Skeletal muscle satellite cell (primary cell): Measurements from ENCODE around the gene ZNF554.
A peak's percentile ranks its signal among the peaks of the same experiment; 100 is the strongest.
"Not testable (repeated sequence)": the region's sequence is repeated elsewhere in the genome, so short reads cannot be mapped to it uniquely, and the experiment has no call there.

Experiments
- H3K27me3 ChIP-seq: 2 replicates; pipeline ENCODE4 v1.7.0; 2013; ENCODE audit warnings: low read length; ENCODE audit not compliant: control insufficient read depth, insufficient read depth
- H3K36me3 ChIP-seq: 2 replicates; pipeline ENCODE4 v1.7.0; 2013; ENCODE audit warnings: mild to moderate bottlenecking, control low read depth, low read length; ENCODE audit not compliant: insufficient read depth
- H3K4me1 ChIP-seq: 2 replicates; pipeline ENCODE4 v1.7.0; 2013; ENCODE audit warnings: low read length; ENCODE audit not compliant: control insufficient read depth, insufficient read depth
- H3K4me2 ChIP-seq: 2 replicates; pipeline ENCODE4 v1.7.0; 2013; ENCODE audit warnings: mild to moderate bottlenecking, low read length
- H3K4me3 ChIP-seq: 2 replicates; pipeline ENCODE4 v1.7.0; 2013; ENCODE audit warnings: low read length
- H3K9ac ChIP-seq: 2 replicates; pipeline ENCODE4 v1.7.0; 2013; ENCODE audit warnings: mild to moderate bottlenecking, low read depth, low read length, moderate library complexity
- H3K9me3 ChIP-seq: replicated peaks from 2 replicates; pipeline ENCODE4 v1.7.0; 2013; ENCODE audit warnings: mild to moderate bottlenecking, control low read depth, low read length

Gene ZNF554

GRCh38 chr19:2782329-2782935, 37.2 kb upstream of the ZNF554 start:
- Histone ChIP-seq H3K9ac (peak overlapping the region; percentile 97), H3K27me3 (no peaks in the 10 kb centered on the region), H3K9me3 (no peaks in the 10 kb centered on the region), H3K36me3 (peaks cover 3% of the 10 kb centered on the region), H3K4me1 (peaks cover 38% of the 10 kb centered on the region), H3K4me2 (peak overlapping the region; percentile 98), H3K4me3 (peak overlapping the region; percentile 91)

GRCh38 chr19:2782936-2783780, 36.5 kb upstream of the ZNF554 start, which contains the start of gene SGTA:
SGTA (minus strand) TSS chr19:2783273; CDS start chr19:2769068, 14,205 bp downstream.
- Histone ChIP-seq H3K9me3 (no peaks in the 10 kb centered on the region), H3K4me2 (peak within 1 kb of the TSS; percentile 98), H3K36me3 (peaks cover 3% of the 10 kb centered on the region), H3K9ac (peak within 1 kb of the TSS; percentile 97), H3K4me1 (peaks cover 38% of the 10 kb centered on the region), H3K4me3 (peak within 1 kb of the TSS; percentile 91), H3K27me3 (no peaks in the 10 kb centered on the region)

GRCh38 chr19:2783781-2784145, 35.9 kb upstream of the ZNF554 start:
- Histone ChIP-seq H3K4me2 (peak overlapping the region; percentile 77), H3K9me3 (no peaks in the 10 kb centered on the region), H3K27me3 (no peaks in the 10 kb centered on the region), H3K36me3 (peaks cover 2% of the 10 kb centered on the region), H3K9ac (peak overlapping the region; percentile 23), H3K4me1 (peaks cover 38% of the 10 kb centered on the region), H3K4me3 (peak overlapping the region; percentile 57)

GRCh38 chr19:2785244-2785997, 34.2 kb upstream of the ZNF554 start, which contains the start of gene THOP1:
THOP1 (plus strand) TSS chr19:2785503; CDS start chr19:2785663, 160 bp downstream.
- peak within 1 kb of the TSS; percentile 95 for H3K4me3 ChIP-seq
- no peaks in the 10 kb centered on the region for H3K9me3 ChIP-seq
- peak within 1 kb of the TSS; percentile 84 for H3K4me2 ChIP-seq
- peaks cover 31% of the 10 kb centered on the region for H3K4me1 ChIP-seq
- no peaks in the 10 kb centered on the region for H3K27me3 ChIP-seq
- H3K36me3 ChIP-seq = peaks cover 9% of the 10 kb centered on the region
- peak within 1 kb of the TSS; percentile 92 for H3K9ac ChIP-seq

- Histone ChIP-seq H3K4me3 (no peak overlapping the region), H3K27me3 (no peaks in the 10 kb centered on the region), H3K9ac (no peak overlapping the region), H3K36me3 (peaks cover 20% of the 10 kb centered on the region), H3K4me1 (peaks cover 22% of the 10 kb centered on the region), H3K9me3 (no peaks in the 10 kb centered on the region), H3K4me2 (no peak overlapping the region)
Measured at GRCh38 chr19:2787115-2787514, 32.6 kb upstream of the ZNF554 start.

GRCh38 chr19:2788237-2788636, 31.4 kb upstream of the ZNF554 start:
- H3K4me1 ChIP-seq = peaks cover 19% of the 10 kb centered on the region
- H3K36me3 ChIP-seq = peaks cover 20% of the 10 kb centered on the region
- H3K9ac ChIP-seq = no peak overlapping the region
- H3K27me3 ChIP-seq = no peaks in the 10 kb centered on the region
- H3K9me3 ChIP-seq = no peaks in the 10 kb centered on the region
- no peak overlapping the region for H3K4me3 ChIP-seq
- no peak overlapping the region for H3K4me2 ChIP-seq

- Histone ChIP-seq H3K4me2 (no peak overlapping the region), H3K36me3 (peaks cover 27% of the 10 kb centered on the region), H3K9me3 (no peaks in the 10 kb centered on the region), H3K4me1 (peaks cover 7% of the 10 kb centered on the region), H3K27me3 (no peaks in the 10 kb centered on the region), H3K9ac (no peak overlapping the region), H3K4me3 (no peak overlapping the region)
Measured at GRCh38 chr19:2790194-2790556, 29.5 kb upstream of the ZNF554 start.

- H3K36me3 ChIP-seq = peaks cover 32% of the 10 kb centered on the region
- no peak overlapping the region for H3K4me3 ChIP-seq
- H3K9ac ChIP-seq = no peak overlapping the region
- H3K9me3 ChIP-seq = no peaks in the 10 kb centered on the region
- no peaks in the 10 kb centered on the region for H3K27me3 ChIP-seq
- peaks cover 7% of the 10 kb centered on the region for H3K4me1 ChIP-seq
- H3K4me2 ChIP-seq = no peak overlapping the region
Measured at GRCh38 chr19:2790557-2791271, 29.0 kb upstream of the ZNF554 start.

GRCh38 chr19:2791440-2791839, 28.2 kb upstream of the ZNF554 start:
- peaks cover 1% of the 10 kb centered on the region for H3K4me1 ChIP-seq
- no peaks in the 10 kb centered on the region for H3K27me3 ChIP-seq
- H3K9ac ChIP-seq = no peak overlapping the region
- no peak overlapping the region for H3K4me2 ChIP-seq
- no peak overlapping the region for H3K4me3 ChIP-seq
- H3K36me3 ChIP-seq = peaks cover 34% of the 10 kb centered on the region
- H3K9me3 ChIP-seq = no peaks in the 10 kb centered on the region

- Histone ChIP-seq H3K9me3 (no peaks in the 10 kb centered on the region), H3K4me1 (no peaks in the 10 kb centered on the region), H3K4me3 (no peak overlapping the region), H3K27me3 (no peaks in the 10 kb centered on the region), H3K36me3 (peaks cover 38% of the 10 kb centered on the region), H3K9ac (no peak overlapping the region), H3K4me2 (no peak overlapping the region)
Measured at GRCh38 chr19:2791876-2792275, 27.8 kb upstream of the ZNF554 start.

- not testable (repeated sequence) for H3K9ac ChIP-seq, H3K4me3 ChIP-seq, H3K4me2 ChIP-seq, H3K4me1 ChIP-seq, H3K27me3 ChIP-seq, H3K9me3 ChIP-seq
- H3K36me3 ChIP-seq = peaks cover 38% of the 10 kb centered on the region
Measured at GRCh38 chr19:2792666-2793065, 27.0 kb upstream of the ZNF554 start.
